Activated CD4-positive, alpha-beta T cell treated with anti-CD3 and anti-CD28 coated beads for 24 hours (primary cell): Measurements from ENCODE around the gene PDLIM3.
A peak's percentile ranks its signal among the peaks of the same experiment; 100 is the strongest.
"Not testable (repeated sequence)": the region's sequence is repeated elsewhere in the genome, so short reads cannot be mapped to it uniquely, and the experiment has no call there.

Experiments used
- DNase-seq, 2 donors: peaks; one replicate each; pipeline ENCODE4 v3.0.0-alpha.2; 2020; ENCODE audit warnings: low read depth in 2 of 2

The PDLIM3 gene

GRCh38 chr4:185534866-185535611 lies at the start of gene PDLIM3:
TSS of gene PDLIM3 (minus strand) at chr4:185535507. CDS start at chr4:185535434, 73 bp downstream.
- DNase-seq: peak in 1 of 2 donors; percentile 2

GRCh38 chr4:185583813-185584212 lies 48.5 kb upstream of the PDLIM3 start:
- DNase-seq: no peak

GRCh38 chr4:185582651-185583400 lies 47.5 kb upstream of the PDLIM3 start:
- no peak for DNase-seq

- DNase-seq: no peak
Observed at GRCh38 chr4:185580699-185581098, 45.4 kb upstream of the PDLIM3 start.

- no peak for DNase-seq
Observed at GRCh38 chr4:185578284-185578683, 43.0 kb upstream of the PDLIM3 start.

GRCh38 chr4:185576962-185577950 lies 41.9 kb upstream of the PDLIM3 start:
- DNase-seq: no peak

- no peak for DNase-seq
Observed at GRCh38 chr4:185576314-185576961, 41.1 kb upstream of the PDLIM3 start.

- no peak for DNase-seq
Observed at GRCh38 chr4:185573651-185574199, 38.4 kb upstream of the PDLIM3 start.

- DNase-seq: no peak
Observed at GRCh38 chr4:185570727-185571126, 35.4 kb upstream of the PDLIM3 start.

- DNase-seq: no peak
Observed at GRCh38 chr4:185567381-185568376, 32.4 kb upstream of the PDLIM3 start.

GRCh38 chr4:185566972-185567371 lies 31.7 kb upstream of the PDLIM3 start:
- no peak for DNase-seq

- DNase-seq: no peak
Observed at GRCh38 chr4:185566425-185566824, 31.1 kb upstream of the PDLIM3 start.

GRCh38 chr4:185565696-185566095 lies 30.4 kb upstream of the PDLIM3 start:
- no peak for DNase-seq

GRCh38 chr4:185564349-185564748 lies 29.0 kb upstream of the PDLIM3 start:
- DNase-seq: no peak

GRCh38 chr4:185562531-185562930 lies 27.2 kb upstream of the PDLIM3 start:
- no peak for DNase-seq

GRCh38 chr4:185560316-185560715 lies 25.0 kb upstream of the PDLIM3 start:
- DNase-seq: no peak

GRCh38 chr4:185559915-185560281 lies 24.6 kb upstream of the PDLIM3 start:
- DNase-seq: no peak

GRCh38 chr4:185559251-185559914 lies 24.1 kb upstream of the PDLIM3 start:
- not testable (repeated sequence) for DNase-seq

GRCh38 chr4:185554365-185555126 lies 19.2 kb upstream of the PDLIM3 start:
- DNase-seq: no peak
